NCI-H69 (cell line): ENCODE results near the gene RCCD1.

Experiments
- DNase-seq: peaks from one replicate; lab custom pipeline; 2025; lab: John Stamatoyannopoulos, UW

Gene RCCD1

GRCh38 chr15:90962021-90962420, 7.3 kb downstream of the RCCD1 start:
- no peak for DNase-seq

- DNase-seq = no peak
Observed at GRCh38 chr15:90966262-90966661, 11.6 kb downstream of the RCCD1 start.

- DNase-seq = no peak
Observed at GRCh38 chr15:90967206-90967605, 12.5 kb downstream of the RCCD1 start.

- no peak for DNase-seq
Observed at GRCh38 chr15:90968434-90968833, 13.8 kb downstream of the RCCD1 start.

GRCh38 chr15:90970274-90970673, 15.6 kb downstream of the RCCD1 start:
- no peak for DNase-seq

GRCh38 chr15:90972133-90972532, 17.4 kb downstream of the RCCD1 start:
- no peak for DNase-seq

DNA sequence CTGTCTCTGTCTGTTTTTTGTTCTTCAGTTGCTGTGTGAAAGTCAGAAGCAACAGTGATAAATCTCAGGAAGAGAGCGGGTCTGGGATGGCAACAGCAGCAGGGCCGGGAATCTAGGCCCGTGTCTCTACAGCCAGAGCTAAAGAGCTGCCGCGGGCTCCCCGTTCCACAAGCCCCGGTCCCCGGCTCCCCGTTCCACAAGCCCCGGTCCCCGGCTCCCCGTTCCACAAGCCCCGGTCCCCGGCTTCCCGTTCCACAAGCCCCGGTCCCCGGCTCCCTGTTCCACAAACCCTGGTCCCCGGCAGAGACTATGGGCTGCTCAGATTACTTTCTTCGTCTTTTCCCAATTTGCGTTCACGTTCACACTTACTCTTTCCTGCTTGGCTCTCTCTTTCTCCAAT, 19.5 kb downstream of the RCCD1 start:
- DNase-seq = no peak

DNA sequence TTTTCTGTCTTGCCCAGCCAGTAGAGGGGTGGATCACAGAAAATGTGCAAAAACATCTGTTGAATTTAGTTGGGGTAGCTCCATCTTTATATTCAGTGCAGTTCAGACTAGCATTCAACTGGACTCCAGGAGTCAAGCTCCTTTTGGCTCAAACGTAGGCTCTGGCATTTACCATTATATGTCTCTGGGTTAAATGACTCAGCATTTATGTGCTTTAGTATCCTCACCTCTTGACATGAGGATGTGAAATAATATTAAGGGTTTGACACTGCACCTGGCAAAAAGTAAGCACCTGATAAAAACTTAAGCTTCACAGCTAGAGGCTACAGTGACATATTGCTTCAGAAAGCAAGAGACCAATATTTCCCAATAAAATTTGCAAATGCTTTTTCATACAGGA, 24.9 kb downstream of the RCCD1 start:
- DNase-seq = no peak

DNA sequence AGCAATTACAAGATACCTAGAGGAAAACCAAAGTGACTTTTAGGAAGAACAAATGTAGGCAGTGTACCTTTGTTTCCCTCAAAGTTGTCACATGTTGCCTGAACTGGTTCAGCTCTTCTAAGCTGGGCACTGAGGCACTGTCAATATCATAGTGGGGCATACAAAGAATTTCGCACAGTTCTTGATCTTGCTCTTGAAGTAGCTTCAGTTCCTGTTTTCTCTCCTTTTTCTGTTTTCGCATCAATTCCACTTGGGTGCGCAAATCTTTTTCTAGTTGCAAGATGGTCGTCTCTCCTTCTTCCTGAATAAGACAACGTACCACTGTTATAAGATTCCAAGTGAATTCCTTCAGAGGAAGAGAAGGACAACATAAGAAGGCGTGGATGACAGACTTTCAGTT, 27.0 kb downstream of the RCCD1 start:
- DNase-seq = no peak

DNA sequence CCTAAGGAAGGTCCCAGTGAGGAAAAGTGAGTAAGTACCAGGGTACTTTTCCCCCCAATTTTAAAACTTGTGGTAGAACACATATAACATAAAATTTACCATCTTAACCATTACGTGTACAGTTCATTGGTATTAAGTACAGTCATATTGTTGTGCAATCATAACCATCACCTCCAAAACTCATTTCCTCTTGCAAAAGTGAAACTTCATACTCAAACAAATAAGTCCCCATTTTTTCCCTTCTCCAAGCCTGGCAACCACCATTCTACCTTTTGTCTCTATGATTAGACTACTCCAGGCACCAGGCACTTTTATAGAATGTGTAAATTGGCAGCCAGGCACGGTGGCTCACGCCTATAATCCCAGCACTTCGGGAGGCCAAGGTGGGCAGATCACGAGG, 27.5 kb downstream of the RCCD1 start:
- DNase-seq = no peak

- no peak for DNase-seq
Observed at GRCh38 chr15:90986790-90987507, 32.3 kb downstream of the RCCD1 start.

GRCh38 chr15:90987561-90988141, 33.0 kb downstream of the RCCD1 start:
- DNase-seq = no peak

- DNase-seq = no peak
Observed at GRCh38 chr15:90988296-90988695, 33.6 kb downstream of the RCCD1 start.

DNA sequence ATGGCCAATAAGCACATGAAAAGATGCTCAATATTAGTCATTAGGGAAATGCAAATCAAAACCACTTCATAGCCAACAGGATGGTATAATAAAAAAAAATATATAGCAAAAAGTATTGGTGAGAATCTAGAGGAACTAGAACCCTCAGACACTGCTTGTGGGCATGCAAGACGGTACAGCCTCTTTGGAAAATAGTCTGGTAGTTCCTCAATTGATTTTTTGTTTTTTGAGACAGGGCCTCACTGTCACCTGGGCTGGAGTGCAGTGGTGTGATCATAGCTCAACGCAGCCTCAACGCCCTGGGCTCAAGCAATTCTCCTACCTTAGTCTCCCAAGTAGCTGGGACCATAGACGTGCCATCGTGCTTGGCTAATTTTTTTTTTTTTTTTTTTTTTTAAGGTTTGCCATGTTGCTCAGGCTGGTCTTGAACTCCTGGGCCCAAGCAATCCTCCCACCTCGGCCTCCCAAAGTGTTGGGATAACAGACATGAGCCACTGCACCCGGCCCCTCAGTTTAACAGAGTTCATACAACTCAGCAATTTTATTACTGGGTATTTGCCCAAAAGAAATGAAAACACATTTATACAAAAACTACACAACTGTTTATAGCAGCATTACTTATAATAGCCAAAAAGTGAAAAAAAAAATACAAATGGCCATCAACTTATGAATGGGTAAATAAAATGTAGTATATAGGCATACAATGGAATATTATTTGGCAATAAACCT, 34.5 kb downstream of the RCCD1 start:
- no peak for DNase-seq

GRCh38 chr15:90990446-90990845, 35.8 kb downstream of the RCCD1 start:
- no peak for DNase-seq

- DNase-seq = no peak
Observed at GRCh38 chr15:90991587-90992285, 37.1 kb downstream of the RCCD1 start.

DNA sequence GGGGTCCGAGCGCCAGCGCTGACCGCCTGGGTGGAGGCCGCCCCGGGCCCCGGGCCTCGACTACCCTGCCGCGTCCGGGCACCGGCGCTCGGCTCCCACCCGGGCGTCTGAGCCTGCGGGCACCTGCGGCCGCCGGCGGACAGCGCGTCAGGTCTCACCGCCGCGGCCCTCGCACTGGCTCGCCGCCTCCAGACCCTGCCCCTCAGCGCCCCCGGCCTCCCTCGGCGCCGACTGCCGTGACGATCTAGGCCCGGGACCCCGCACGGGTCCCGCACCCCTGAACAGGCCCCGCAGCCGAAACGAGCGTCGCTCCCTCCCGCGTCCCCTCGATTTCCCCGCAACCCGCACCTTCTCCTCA, 39.4 kb downstream of the RCCD1 start:
- DNase-seq = peak; percentile 46

- DNase-seq = peak; percentile 98
Observed at GRCh38 chr15:90994417-90995311, 40.0 kb downstream of the RCCD1 start, which contains the start of gene PRC1. PRC1 (minus strand) TSS chr15:90994535; CDS start chr15:90994417, 118 bp downstream.

GRCh38 chr15:90998737-90999136, 44.1 kb downstream of the RCCD1 start:
- DNase-seq = no peak

- DNase-seq = no peak
Observed at GRCh38 chr15:91001209-91001608, 46.5 kb downstream of the RCCD1 start.

- no peak for DNase-seq
Observed at GRCh38 chr15:91007266-91007665, 52.6 kb downstream of the RCCD1 start.
